ENCODE measurements around the gene PDCD1LG2.
"Not testable (repeated sequence)": the region's sequence is repeated elsewhere in the genome, so short reads cannot be mapped to it uniquely, and the experiment has no call there.

The PDCD1LG2 gene

GRCh38 chr9:5493679-5494511 is 16.4 kb upstream of the PDCD1LG2 start:
- no peak for DNase-seq (ENCODE audit: low read depth in 2 of 2)

- DNase-seq (ENCODE audit: low read depth in 2 of 2), result not testable (repeated sequence)
These were observed 15.6 kb upstream of the PDCD1LG2 start for GRCh38 chr9:5494765-5495164.

GRCh38 chr9:5499157-5499556 is 11.2 kb upstream of the PDCD1LG2 start:
- no peak for DNase-seq (ENCODE audit: low read depth in 2 of 2)

GRCh38 chr9:5499889-5500398 is 10.4 kb upstream of the PDCD1LG2 start:
- DNase-seq (ENCODE audit: low read depth in 2 of 2), result no peak

- no peak for DNase-seq (ENCODE audit: low read depth in 2 of 2)
These were observed 9.7 kb upstream of the PDCD1LG2 start for GRCh38 chr9:5500441-5501235.

- no peak for DNase-seq (ENCODE audit: low read depth in 2 of 2)
These were observed 7.8 kb upstream of the PDCD1LG2 start for GRCh38 chr9:5502553-5502952.

- DNase-seq (ENCODE audit: low read depth in 2 of 2), result no peak
These were observed 758 bp upstream of the PDCD1LG2 start for GRCh38 chr9:5509573-5509972.

- no peak for DNase-seq (ENCODE audit: low read depth in 2 of 2)
These were observed 658 bp downstream of the PDCD1LG2 start for GRCh38 chr9:5510989-5511388.

- DNase-seq (ENCODE audit: low read depth in 2 of 2), result no peak
These were observed 1.1 kb downstream of the PDCD1LG2 start for GRCh38 chr9:5511476-5511875.

- no peak for DNase-seq (ENCODE audit: low read depth in 2 of 2)
These were observed 1.7 kb downstream of the PDCD1LG2 start for GRCh38 chr9:5511935-5512580.

- no peak for DNase-seq (ENCODE audit: low read depth in 2 of 2)
These were observed 2.5 kb downstream of the PDCD1LG2 start for GRCh38 chr9:5512658-5513452.

- DNase-seq (ENCODE audit: low read depth in 2 of 2), result no peak
These were observed 3.8 kb downstream of the PDCD1LG2 start for GRCh38 chr9:5513966-5514616.

GRCh38 chr9:5514617-5515260 is 4.4 kb downstream of the PDCD1LG2 start:
- DNase-seq (ENCODE audit: low read depth in 2 of 2), result no peak

GRCh38 chr9:5515261-5515650 is 4.9 kb downstream of the PDCD1LG2 start:
- DNase-seq (ENCODE audit: low read depth in 2 of 2), result no peak

GRCh38 chr9:5516453-5517220 is 6.3 kb downstream of the PDCD1LG2 start:
- DNase-seq (ENCODE audit: low read depth in 2 of 2), result no peak

- no peak for DNase-seq (ENCODE audit: low read depth in 2 of 2)
These were observed 8.0 kb downstream of the PDCD1LG2 start for GRCh38 chr9:5518171-5518936.

GRCh38 chr9:5518937-5519319 is 8.6 kb downstream of the PDCD1LG2 start:
- no peak for DNase-seq (ENCODE audit: low read depth in 2 of 2)

GRCh38 chr9:5524090-5524489 is 13.8 kb downstream of the PDCD1LG2 start:
- no peak for DNase-seq (ENCODE audit: low read depth in 2 of 2)

- no peak for DNase-seq (ENCODE audit: low read depth in 2 of 2)
These were observed 19.4 kb downstream of the PDCD1LG2 start for GRCh38 chr9:5529683-5530221.
